ENCODE results near the gene PEX10. TPM values are rescaled to one million over a fixed set of nuclear protein-coding genes. Genes with fewer than 3 reads are reported as not detected.

Gene PEX10
- total RNA-seq, 1 donor from 2014 or later: 24.2 TPM

DNA sequence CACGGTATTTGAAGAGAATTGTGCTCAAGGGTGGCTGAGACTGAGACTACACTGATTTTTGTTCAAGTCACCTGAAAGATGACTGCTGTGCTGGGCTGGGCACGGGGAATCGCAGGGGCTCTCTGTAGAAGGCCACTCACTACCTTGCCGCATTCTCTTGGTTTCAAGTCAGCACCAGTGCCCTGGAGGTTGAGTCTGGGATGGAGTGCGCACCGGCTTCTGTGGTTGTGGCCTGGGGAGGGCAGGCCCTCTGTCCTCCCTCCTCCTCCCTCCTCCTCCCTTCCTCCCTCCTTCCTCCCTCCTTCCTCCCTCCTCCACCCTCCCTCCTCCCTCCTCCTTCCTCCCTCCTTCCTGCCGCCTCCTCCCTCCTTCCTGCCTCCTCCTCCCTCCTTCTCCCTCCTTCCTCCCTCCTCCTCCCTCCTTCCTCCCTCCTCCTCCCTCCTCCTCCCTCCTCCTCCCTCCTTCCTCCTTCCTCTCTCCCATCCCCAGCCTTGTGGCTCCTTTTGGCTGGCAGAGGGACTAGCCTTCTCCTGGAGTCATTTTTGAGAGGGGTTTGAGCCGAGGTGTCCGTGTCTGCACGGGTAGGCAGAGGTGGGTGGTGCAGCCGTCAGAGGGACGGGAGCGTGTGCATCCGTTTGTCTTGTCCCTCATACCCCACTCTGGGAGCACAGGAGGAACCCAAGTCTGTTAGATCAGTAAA is 11.3 kb downstream of the PEX10 start:
- peaks cover 4% of the 10 kb centered on the region for H3K4me1 Mint-ChIP-seq
- H3K27ac Mint-ChIP-seq: peak overlapping the region; percentile 37
- no peaks in the 10 kb centered on the region for H3K27me3 Mint-ChIP-seq
- H3K36me3 Mint-ChIP-seq (ENCODE audit: low read depth): peaks cover 64% of the 10 kb centered on the region
- H3K9me3 Mint-ChIP-seq: no peaks in the 10 kb centered on the region
- H3K4me3 Mint-ChIP-seq: no peak overlapping the region
- intact Hi-C loops (cut with micrococcal nuclease): no loop called here
- no peak for DNase-seq

DNA sequence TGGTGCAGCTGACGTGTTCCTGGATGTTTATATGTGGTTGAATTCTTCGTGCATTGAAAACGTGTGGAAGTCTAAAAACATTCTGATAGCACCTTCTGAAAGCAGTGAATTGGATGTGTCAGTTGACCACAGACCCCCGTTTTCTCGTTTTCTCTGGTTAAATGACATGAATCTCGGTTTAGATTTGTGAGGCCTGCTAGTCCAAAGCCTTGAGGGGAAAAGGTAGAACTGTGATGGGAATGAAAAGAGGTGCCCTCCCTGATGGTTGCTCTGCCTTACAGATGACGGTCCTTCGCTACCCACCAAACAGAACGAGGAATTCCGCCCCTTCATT is 11.8 kb downstream of the PEX10 start:
- Mint-ChIP-seq H3K36me3 (ENCODE audit: low read depth) (peaks cover 66% of the 10 kb centered on the region), H3K4me3 (no peak overlapping the region), H3K4me1 (peaks cover 4% of the 10 kb centered on the region), H3K27me3 (no peaks in the 10 kb centered on the region), H3K27ac (peak overlapping the region; percentile 15), H3K9me3 (no peaks in the 10 kb centered on the region)
- intact Hi-C loops (cut with micrococcal nuclease): no loop called here
- DNase-seq: no peak

DNA sequence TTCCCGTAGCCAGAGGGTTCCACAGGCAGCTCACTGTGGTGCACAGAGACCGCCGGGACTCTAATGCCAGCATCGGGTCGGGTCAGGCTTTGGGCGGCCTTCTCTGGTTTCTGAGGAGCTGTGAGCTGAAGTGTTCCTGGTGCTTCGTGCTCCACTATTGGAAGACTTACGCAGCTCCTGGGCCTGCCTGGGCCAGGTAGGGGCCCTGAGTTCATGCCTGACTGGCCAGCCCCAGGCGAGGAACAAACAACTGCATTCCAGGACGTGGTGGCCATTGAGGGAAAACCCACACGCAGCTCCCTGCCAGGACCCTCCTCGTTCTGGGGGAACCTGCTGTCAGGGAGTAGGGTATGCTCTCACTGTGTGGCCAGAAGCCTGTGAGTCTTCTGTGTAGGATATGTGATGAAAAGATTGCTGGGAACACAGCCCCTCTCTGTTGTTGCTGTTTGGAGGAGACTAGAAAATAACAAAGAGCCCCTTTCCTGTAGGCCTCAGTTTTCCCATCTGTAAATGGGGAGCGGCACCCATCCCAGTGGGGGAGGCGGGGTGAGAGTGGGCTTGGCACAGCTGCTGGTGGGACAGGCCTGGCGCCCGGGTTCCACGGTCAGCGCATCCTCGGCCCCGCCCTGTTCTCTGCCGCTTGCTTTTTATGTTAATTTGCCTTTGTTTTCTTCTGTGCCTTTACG is 12.3 kb downstream of the PEX10 start:
- peaks cover 4% of the 10 kb centered on the region for H3K4me1 Mint-ChIP-seq
- no peak overlapping the region for H3K27ac Mint-ChIP-seq
- H3K9me3 Mint-ChIP-seq: no peaks in the 10 kb centered on the region
- peaks cover 66% of the 10 kb centered on the region for H3K36me3 Mint-ChIP-seq (ENCODE audit: low read depth)
- no peaks in the 10 kb centered on the region for H3K27me3 Mint-ChIP-seq
- H3K4me3 Mint-ChIP-seq: no peak overlapping the region
- DNase-seq: no peak
- intact Hi-C loops (cut with micrococcal nuclease): no loop called here

DNA sequence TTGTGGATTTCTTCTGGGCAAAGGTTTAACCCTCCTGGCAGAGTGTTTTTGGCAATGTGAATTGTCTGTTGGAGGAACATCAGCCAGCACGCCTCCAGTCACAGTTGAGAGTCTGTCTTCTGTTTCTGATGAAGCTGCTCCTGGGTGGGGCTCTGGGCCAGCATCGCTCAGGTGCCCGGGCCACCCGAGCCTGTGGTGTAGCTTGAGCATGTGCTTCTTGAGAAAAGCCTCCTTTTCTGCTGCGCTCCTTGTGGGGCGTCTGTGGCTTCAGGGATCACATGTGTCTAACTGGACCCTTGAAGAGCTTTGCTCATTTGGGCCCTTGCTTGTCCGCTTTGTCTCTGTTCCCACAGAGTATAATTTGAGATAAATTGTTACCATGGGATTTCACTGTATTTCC is 13.5 kb downstream of the PEX10 start:
- no peaks in the 10 kb centered on the region for H3K9me3 Mint-ChIP-seq
- peaks cover 68% of the 10 kb centered on the region for H3K36me3 Mint-ChIP-seq (ENCODE audit: low read depth)
- H3K27ac Mint-ChIP-seq: no peak overlapping the region
- DNase-seq: no peak
- no peaks in the 10 kb centered on the region for H3K27me3 Mint-ChIP-seq
- intact Hi-C loops (cut with micrococcal nuclease): no loop called here
- no peak overlapping the region for H3K4me3 Mint-ChIP-seq
- H3K4me1 Mint-ChIP-seq: peaks cover 10% of the 10 kb centered on the region

DNA sequence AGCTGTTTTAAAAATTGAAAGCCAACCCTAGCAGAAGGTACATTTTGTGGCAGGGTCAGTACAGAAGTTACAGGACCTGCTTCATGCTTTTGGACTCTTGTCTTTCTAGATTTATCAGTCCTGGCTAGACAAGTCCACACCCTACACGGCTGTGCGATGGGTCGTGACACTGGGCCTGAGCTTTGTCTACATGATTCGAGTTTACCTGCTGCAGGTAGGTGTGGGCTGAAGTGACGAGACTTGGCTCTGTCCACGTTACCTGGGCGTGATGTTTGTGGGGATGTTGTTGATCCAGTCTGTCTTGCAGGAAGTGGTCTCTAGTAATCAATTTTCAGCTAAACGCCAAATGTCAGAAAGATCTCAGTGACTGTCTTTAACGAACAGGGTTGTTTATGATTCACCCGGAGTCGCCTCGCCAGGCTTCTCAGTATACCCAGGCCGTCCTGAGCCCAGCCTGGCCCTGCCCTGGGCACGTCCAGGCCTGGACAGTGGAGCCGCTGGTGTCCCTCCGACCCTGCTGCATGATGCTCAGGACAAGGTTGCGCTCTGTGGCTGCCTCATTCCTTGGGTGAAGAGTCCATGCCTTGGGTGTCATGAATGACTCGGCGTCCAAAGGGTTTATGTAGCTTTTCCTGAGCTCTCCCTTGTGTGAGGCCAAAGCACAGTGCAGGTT is 15.2 kb downstream of the PEX10 start:
- peaks cover 73% of the 10 kb centered on the region for H3K36me3 Mint-ChIP-seq (ENCODE audit: low read depth)
- no peaks in the 10 kb centered on the region for H3K9me3 Mint-ChIP-seq
- no peak for DNase-seq
- no peaks in the 10 kb centered on the region for H3K27me3 Mint-ChIP-seq
- no peak overlapping the region for H3K4me3 Mint-ChIP-seq
- no peak overlapping the region for H3K27ac Mint-ChIP-seq
- H3K4me1 Mint-ChIP-seq: peaks cover 23% of the 10 kb centered on the region
- intact Hi-C loops (cut with micrococcal nuclease): no loop called here

DNA sequence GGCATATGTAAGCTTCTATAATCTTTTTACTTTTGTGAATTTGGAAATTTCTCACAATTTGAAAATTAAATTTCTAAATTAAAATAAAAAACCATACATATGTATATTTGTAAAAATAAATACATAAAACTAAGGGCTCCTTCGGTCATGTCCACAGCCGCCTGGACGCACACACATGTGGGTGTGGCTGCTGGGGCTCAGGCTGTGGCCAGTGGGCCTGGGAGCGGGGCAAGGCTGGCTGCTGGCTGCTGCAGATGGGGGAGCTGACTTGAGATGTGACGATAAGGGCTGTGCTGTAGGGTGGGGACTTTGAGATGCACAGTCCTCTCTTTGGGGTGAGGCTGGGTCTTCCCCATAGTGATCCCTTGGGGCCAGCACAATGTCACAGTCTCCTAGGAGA is 15.9 kb downstream of the PEX10 start:
- Mint-ChIP-seq H3K36me3 (ENCODE audit: low read depth) (peaks cover 66% of the 10 kb centered on the region), H3K27ac (no peak overlapping the region), H3K27me3 (no peaks in the 10 kb centered on the region), H3K4me3 (no peak overlapping the region), H3K4me1 (peaks cover 23% of the 10 kb centered on the region), H3K9me3 (no peaks in the 10 kb centered on the region)
- no peak for DNase-seq
- intact Hi-C loops (cut with micrococcal nuclease): no loop called here

DNA sequence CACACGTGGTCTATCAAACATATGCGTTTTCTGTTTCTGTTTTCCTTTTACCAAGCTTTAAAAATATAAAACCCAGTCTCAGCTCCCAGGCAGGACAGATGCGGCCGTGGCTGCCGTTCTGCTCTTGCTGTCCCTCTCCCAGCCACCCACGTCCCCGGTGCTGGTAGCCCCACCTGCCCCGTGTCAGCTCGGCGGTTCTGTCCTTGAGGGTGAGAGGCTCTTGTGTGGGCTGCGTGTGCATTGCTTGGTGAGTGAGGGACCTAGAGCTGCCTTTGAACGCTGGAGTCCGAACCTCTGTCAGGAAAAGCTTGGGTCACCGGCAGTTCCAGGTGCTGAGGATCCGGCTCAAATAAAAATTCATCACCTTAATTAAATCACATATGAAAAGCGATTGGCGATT is 16.3 kb downstream of the PEX10 start:
- H3K9me3 Mint-ChIP-seq: no peaks in the 10 kb centered on the region
- no peaks in the 10 kb centered on the region for H3K27me3 Mint-ChIP-seq
- intact Hi-C loops (cut with micrococcal nuclease): no loop called here
- DNase-seq: no peak
- H3K4me3 Mint-ChIP-seq: no peak overlapping the region
- no peak overlapping the region for H3K27ac Mint-ChIP-seq
- peaks cover 23% of the 10 kb centered on the region for H3K4me1 Mint-ChIP-seq
- peaks cover 64% of the 10 kb centered on the region for H3K36me3 Mint-ChIP-seq (ENCODE audit: low read depth)

DNA sequence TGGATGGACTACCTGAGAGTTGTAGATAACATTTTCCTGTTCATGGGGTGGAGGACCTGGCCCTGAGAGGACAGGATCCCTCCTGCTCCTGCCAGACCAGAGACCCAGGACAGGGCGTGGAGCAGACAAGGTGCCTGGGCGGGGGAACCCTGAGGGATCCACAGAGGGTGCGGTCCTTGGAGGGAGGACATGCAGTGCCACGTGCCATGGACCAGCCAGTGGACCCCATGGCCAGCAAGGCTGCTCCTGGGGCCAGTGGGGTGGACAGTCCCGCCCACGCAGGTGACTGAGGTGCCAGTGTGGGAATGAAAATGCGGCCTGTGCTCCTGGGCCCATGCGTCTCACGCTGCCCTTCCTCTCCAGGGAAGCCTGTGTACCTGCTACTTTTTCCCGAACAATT is 17.1 kb downstream of the PEX10 start:
- H3K4me3 Mint-ChIP-seq: no peak overlapping the region
- H3K27me3 Mint-ChIP-seq: no peaks in the 10 kb centered on the region
- no peaks in the 10 kb centered on the region for H3K9me3 Mint-ChIP-seq
- peaks cover 22% of the 10 kb centered on the region for H3K4me1 Mint-ChIP-seq
- intact Hi-C loops (cut with micrococcal nuclease): no loop called here
- no peak for DNase-seq
- H3K27ac Mint-ChIP-seq: peak overlapping the region; percentile 58
- H3K36me3 Mint-ChIP-seq (ENCODE audit: low read depth): peaks cover 56% of the 10 kb centered on the region

DNA sequence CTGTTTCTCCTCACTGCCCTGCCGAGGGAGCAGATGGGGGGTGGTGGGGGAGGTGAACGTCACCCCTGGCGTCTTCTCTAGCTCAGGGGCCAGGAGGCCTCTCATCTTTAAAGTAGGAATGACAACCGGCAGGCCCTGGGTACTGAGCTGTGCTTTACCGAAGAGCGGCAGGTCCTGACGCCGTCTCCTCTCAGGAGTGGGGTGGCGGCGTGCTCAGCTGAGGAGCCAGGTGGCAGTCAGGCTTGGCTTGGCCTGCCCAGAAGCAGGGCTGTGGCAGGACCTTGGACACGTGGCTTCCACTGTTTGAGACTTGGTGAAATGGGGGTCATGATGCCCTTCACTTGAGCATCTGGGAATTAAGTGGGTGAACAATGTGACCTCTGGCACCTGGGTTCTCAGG is 17.6 kb downstream of the PEX10 start:
- H3K4me1 Mint-ChIP-seq: peaks cover 25% of the 10 kb centered on the region
- H3K4me3 Mint-ChIP-seq: no peak overlapping the region
- no peaks in the 10 kb centered on the region for H3K27me3 Mint-ChIP-seq
- no peaks in the 10 kb centered on the region for H3K9me3 Mint-ChIP-seq
- no peak for DNase-seq
- intact Hi-C loops (cut with micrococcal nuclease): no loop called here
- H3K27ac Mint-ChIP-seq: peak overlapping the region; percentile 58
- peaks cover 52% of the 10 kb centered on the region for H3K36me3 Mint-ChIP-seq (ENCODE audit: low read depth)

DNA sequence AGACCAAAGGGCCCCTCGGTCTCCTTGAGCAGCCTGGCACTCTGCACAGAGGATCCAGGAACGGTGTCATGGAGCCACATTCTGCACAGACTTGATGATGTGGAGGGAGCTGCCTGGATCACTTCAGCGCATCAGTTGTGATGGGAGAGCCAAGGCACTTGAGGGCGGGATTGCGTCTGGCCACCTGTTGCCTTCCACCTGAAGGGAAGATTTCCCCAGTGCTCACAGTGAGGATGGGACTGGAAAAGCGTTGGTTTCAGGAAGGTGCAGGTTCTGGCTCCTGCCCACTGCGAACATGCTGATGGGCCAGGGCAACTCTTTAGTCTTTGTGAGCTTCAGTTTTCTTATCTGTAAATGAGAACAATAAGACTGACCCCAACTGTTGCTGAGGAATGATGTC is 18.1 kb downstream of the PEX10 start:
- Mint-ChIP-seq H3K4me1 (peaks cover 25% of the 10 kb centered on the region), H3K36me3 (ENCODE audit: low read depth) (peaks cover 48% of the 10 kb centered on the region), H3K9me3 (no peaks in the 10 kb centered on the region), H3K27ac (peak overlapping the region; percentile 29), H3K4me3 (no peak overlapping the region), H3K27me3 (no peaks in the 10 kb centered on the region)
- DNase-seq: no peak
- intact Hi-C loops (cut with micrococcal nuclease): no loop called here

DNA sequence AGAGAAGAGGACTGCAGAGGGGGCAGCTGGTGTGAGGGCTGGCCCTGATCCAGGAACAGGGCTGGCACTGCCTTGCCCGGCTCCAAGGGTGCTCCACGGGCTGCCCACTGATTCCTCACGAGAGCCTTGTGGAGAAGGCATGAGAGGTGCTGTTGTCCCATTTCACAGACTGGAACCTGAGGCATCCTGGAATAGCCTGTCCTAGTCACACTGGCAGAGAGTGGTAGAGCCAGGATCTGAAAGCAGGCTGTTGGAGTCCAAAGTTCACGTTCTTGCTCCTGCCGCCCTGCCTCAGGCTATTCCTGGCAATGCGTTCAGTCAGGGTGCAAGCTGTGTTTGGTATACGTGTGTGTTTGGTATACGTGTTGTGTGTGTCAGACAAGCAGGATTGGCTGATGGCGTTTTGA is 18.9 kb downstream of the PEX10 start:
- intact Hi-C loops (cut with micrococcal nuclease): no loop called here
- DNase-seq: no peak
- H3K27me3 Mint-ChIP-seq: no peaks in the 10 kb centered on the region
- no peaks in the 10 kb centered on the region for H3K9me3 Mint-ChIP-seq
- peak overlapping the region; percentile 90 for H3K4me3 Mint-ChIP-seq
- peaks cover 25% of the 10 kb centered on the region for H3K4me1 Mint-ChIP-seq
- H3K36me3 Mint-ChIP-seq (ENCODE audit: low read depth): peaks cover 41% of the 10 kb centered on the region
- H3K27ac Mint-ChIP-seq: no peak overlapping the region

DNA sequence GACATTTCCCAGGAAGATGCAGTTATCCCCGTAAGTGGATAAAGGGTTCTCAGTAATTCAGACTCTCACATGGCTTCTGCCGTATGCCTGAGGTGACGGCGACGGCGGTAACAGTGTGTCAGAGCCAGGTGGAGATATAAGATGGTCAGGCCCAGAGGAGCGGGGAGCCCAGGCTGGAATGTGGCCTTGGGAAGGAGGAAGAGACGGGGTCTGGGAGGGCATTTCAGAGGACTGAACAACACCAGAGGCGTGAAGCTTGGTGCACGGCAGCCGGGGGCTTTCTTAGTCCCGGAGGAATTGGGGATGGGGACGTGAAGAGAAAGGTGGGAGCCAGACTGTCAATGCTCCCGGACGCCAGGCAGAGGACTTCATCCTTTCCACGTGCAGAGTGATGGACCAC is 19.7 kb downstream of the PEX10 start:
- Mint-ChIP-seq H3K4me1 (peaks cover 25% of the 10 kb centered on the region), H3K4me3 (peak overlapping the region; percentile 90), H3K27me3 (no peaks in the 10 kb centered on the region), H3K9me3 (no peaks in the 10 kb centered on the region), H3K27ac (peak overlapping the region; percentile 68), H3K36me3 (ENCODE audit: low read depth) (peaks cover 38% of the 10 kb centered on the region)
- DNase-seq: no peak
- intact Hi-C loops (cut with micrococcal nuclease): no loop called here

DNA sequence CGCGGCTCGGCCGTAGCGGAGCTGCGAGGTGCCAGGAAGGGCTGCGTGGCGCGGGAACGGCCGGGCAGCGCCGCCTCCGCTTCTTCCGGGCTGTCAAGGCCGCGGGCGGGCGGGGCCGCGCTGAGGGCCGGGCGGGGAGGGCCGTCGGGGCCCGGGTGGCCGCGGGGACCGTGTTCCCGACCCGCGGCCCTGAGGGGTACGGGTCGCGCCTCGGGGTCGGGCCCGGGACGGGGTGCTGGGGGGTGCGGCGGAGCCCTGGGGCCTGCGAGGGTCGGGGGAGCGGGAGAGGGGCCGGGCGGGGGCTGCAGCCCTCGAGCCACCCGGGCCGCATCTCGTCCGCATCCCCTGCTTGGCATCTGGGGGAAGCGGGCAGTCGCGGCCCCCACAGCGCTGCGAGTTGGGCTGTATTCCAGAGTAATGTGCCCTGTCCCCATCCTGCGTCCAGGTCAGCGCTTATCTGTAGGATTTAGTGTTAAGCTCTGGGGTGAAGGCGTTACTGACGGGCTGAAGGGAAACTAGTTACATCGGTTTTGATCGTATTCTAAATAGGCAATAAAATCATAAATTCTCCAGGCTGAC is 20.3 kb downstream of the PEX10 start:
- DNase-seq: no peak
- peak overlapping the region; percentile 90 for H3K4me3 Mint-ChIP-seq
- H3K27ac Mint-ChIP-seq: peak overlapping the region; percentile 68
- H3K9me3 Mint-ChIP-seq: no peaks in the 10 kb centered on the region
- intact Hi-C loops (cut with micrococcal nuclease): loop anchor here (1.0 to 2.0 kb wide), 3 partner anchors 20 to 134 kb away; partner anchors contain the start of genes PANK4 and PEX10
- H3K27me3 Mint-ChIP-seq: no peaks in the 10 kb centered on the region
- H3K36me3 Mint-ChIP-seq (ENCODE audit: low read depth): peaks cover 32% of the 10 kb centered on the region
- peaks cover 25% of the 10 kb centered on the region for H3K4me1 Mint-ChIP-seq

Data from activated CD4-positive, alpha-beta T cell treated with anti-CD3 and anti-CD28 coated beads, Interleukin-2, amount 10 ng/mL, durations not matched to agents 24 days and 14 days (primary cell).